CD8-positive, alpha-beta memory T cell (primary cell): ENCODE data around the gene HGD. TPM values are rescaled to one million over a fixed set of nuclear protein-coding genes. Genes with fewer than 3 reads are reported as not detected.
A peak's percentile ranks its signal among the peaks of the same experiment; 100 is the strongest.

ENCODE experiments used
- CTCF ChIA-PET: fragments of 350-600 bp; sonication (Branson Sonifier 250); formaldehyde crosslinking; loops from one replicate; lab custom pipeline; 2021; ENCODE audit warnings: antibody characterized with exemption; lab: Charles Lee
- POLR2A ChIA-PET: fragments of 350-600 bp; sonication (Branson Sonifier 250); formaldehyde crosslinking; loops from one replicate; lab custom pipeline; 2021; ENCODE audit warnings: antibody characterized with exemption; lab: Charles Lee
- DNase-seq, 5 donors: peaks; one replicate each; pipeline versions ENCODE4 v3.0.0 to v3.0.0-alpha.2; 2020 to 2022; ENCODE audit warnings: mixed read lengths in 1 of 5
- H3K27ac ChIP-seq: one replicate; pipeline ENCODE4 v1.7.0; 2013; ENCODE audit warnings: low read depth, mild to moderate bottlenecking, low read length, moderate library complexity
- H3K27me3 ChIP-seq: 2 replicates; pipeline ENCODE4 v1.7.0; 2013; ENCODE audit warnings: low read length, mild to moderate bottlenecking; ENCODE audit not compliant: insufficient read depth, poor library complexity, severe bottlenecking
- H3K36me3 ChIP-seq: 2 replicates; pipeline ENCODE4 v1.7.0; 2013; ENCODE audit warnings: mild to moderate bottlenecking, low read length, moderate library complexity; ENCODE audit not compliant: insufficient read depth
- H3K4me1 ChIP-seq: 2 replicates; pipeline ENCODE4 v1.7.0; 2013; ENCODE audit warnings: mild to moderate bottlenecking, low read length, moderate library complexity; ENCODE audit not compliant: insufficient read depth
- H3K4me3 ChIP-seq: 2 replicates; pipeline ENCODE4 v1.7.0; 2013; ENCODE audit warnings: mild to moderate bottlenecking, low read length
- H3K9me3 ChIP-seq: 2 replicates; pipeline ENCODE4 v1.7.0; 2013; ENCODE audit warnings: mild to moderate bottlenecking, low read length
- H3K27ac Mint-ChIP-seq, 8 donors: one replicate each; pipeline ENCODE4 v1.8.0; 2020 to 2021; ENCODE audit warnings: mixed read lengths in 8 of 8, mild to moderate bottlenecking in 6 of 8, inconsistent platforms in 3 of 8, moderate library complexity in 3 of 8
- H3K27me3 Mint-ChIP-seq, 2 donors: one replicate each; pipeline ENCODE4 v1.8.0; 2020 to 2021; ENCODE audit warnings: mixed read lengths in 2 of 2, mild to moderate bottlenecking in 1 of 2, moderate library complexity in 1 of 2
- H3K36me3 Mint-ChIP-seq, 3 donors: one replicate each; pipeline ENCODE4 v1.8.0; 2020 to 2021; ENCODE audit warnings: mixed read lengths in 3 of 3, inconsistent platforms in 1 of 3, mild to moderate bottlenecking in 1 of 3
- H3K4me1 Mint-ChIP-seq, 3 donors: one replicate each; pipeline ENCODE4 v1.8.0; 2020 to 2021; ENCODE audit warnings: mixed read lengths in 3 of 3, inconsistent platforms in 1 of 3, mild to moderate bottlenecking in 1 of 3
- H3K4me3 Mint-ChIP-seq, 7 donors: one replicate each; pipeline ENCODE4 v1.8.0; 2020 to 2021; ENCODE audit warnings: mixed read lengths in 7 of 7, mild to moderate bottlenecking in 6 of 7, moderate library complexity in 4 of 7, inconsistent platforms in 2 of 7
- H3K9me3 Mint-ChIP-seq, 5 donors: one replicate each; pipeline ENCODE4 v1.8.0; 2020 to 2022; ENCODE audit warnings: mixed read lengths in 5 of 5, mild to moderate bottlenecking in 3 of 5, moderate library complexity in 2 of 5, inconsistent platforms in 1 of 5
- polyA plus RNA-seq: library from polyadenylated mRNA; unstranded; fragments of 300-500 nt; fragmentation: Illumina TruSeq; gene quantifications from one replicate; pipeline ENCODE4 v1.2.3, GENCODE V29; 2021
- total RNA-seq, 2 experiments: library from RNA; stranded (reverse); gene quantifications; one replicate each; pipeline ENCODE4 v1.2.3, GENCODE V29; 2021

The HGD gene
- total and polyA plus RNA-seq, 3 experiments from 2014 or later, result 0.98 to 1.1 TPM; not detected in 1

- Mint-ChIP-seq H3K27me3 (no peaks in the 10 kb centered on the region), H3K4me3 (no peak overlapping the region), H3K9me3 (no peaks in the 10 kb centered on the region), H3K4me1 (no peaks in the 10 kb centered on the region), H3K36me3 (peaks cover 0 to 6% (median 4%) of the 10 kb centered on the region in 3 donors), H3K27ac (peak overlapping the region in 1 of 8 donors; percentile 43)
- CTCF ChIA-PET, result no interaction called here
- no peaks in the 10 kb centered on the region for H3K27me3 ChIP-seq
- H3K27ac ChIP-seq, result no peak overlapping the region
- POLR2A ChIA-PET, result no interaction called here
- H3K4me3 ChIP-seq, result no peak overlapping the region
- no peaks in the 10 kb centered on the region for H3K4me1 ChIP-seq
- no peak for DNase-seq
- H3K9me3 ChIP-seq, result no peaks in the 10 kb centered on the region
- H3K36me3 ChIP-seq, result no peaks in the 10 kb centered on the region
These were observed 29.0 kb downstream of the HGD start for GRCh38 chr3:120652896-120653545.

DNA sequence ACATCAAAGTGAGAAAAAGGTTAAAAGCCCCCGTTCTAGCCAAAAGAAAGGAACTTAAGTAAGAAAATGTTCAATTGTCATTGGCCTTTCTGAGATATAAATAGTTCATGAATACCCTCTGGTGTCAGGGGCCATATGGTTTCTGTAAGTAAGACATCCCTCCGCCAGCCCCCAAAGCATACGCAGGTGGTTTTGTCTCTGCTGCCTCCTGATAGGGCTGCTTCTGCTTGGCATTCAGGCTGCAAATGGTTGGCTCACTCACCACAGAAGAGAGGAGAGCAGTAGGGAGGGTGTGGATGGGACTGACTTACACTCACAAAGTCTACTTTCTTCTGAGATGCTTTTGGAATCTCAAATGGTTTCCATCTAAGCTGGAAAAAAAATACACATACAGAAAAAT lies 29.8 kb downstream of the HGD start:
- H3K27ac Mint-ChIP-seq, result no peak overlapping the region
- DNase-seq, result no peak
- ChIA-PET CTCF (no interaction called here), POLR2A (no interaction called here)
- peaks cover 0 to 7% (median 0%) of the 10 kb centered on the region in 3 donors for H3K36me3 Mint-ChIP-seq
- H3K9me3 Mint-ChIP-seq, result no peaks in the 10 kb centered on the region
- Histone ChIP-seq H3K9me3 (no peaks in the 10 kb centered on the region), H3K4me3 (no peak overlapping the region), H3K36me3 (no peaks in the 10 kb centered on the region), H3K4me1 (no peaks in the 10 kb centered on the region), H3K27me3 (no peaks in the 10 kb centered on the region), H3K27ac (no peak overlapping the region)
- no peaks in the 10 kb centered on the region for H3K27me3 Mint-ChIP-seq
- H3K4me1 Mint-ChIP-seq, result no peaks in the 10 kb centered on the region
- H3K4me3 Mint-ChIP-seq, result no peak overlapping the region

DNA sequence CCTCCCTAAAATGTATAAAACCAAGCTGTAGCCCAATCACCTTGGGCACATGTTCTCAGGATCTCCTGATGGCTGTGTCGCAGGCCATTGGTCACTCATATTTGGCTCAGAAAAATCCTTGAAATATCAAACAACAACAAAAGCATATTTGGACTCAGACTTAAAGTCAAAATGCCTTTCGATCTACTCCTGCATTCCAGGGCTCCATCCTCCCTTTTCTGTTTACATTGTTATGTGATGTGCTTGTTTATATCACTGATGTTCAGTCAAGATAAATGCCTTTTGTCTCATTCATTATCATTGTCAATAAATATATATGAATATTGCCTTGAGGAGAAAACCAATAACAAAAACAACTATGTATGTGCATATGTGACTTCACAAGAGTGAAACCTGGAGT lies 31.7 kb downstream of the HGD start:
- Histone ChIP-seq H3K4me1 (no peaks in the 10 kb centered on the region), H3K36me3 (no peaks in the 10 kb centered on the region), H3K27ac (no peak overlapping the region), H3K4me3 (no peak overlapping the region), H3K27me3 (no peaks in the 10 kb centered on the region), H3K9me3 (no peaks in the 10 kb centered on the region)
- H3K27me3 Mint-ChIP-seq, result no peaks in the 10 kb centered on the region
- H3K9me3 Mint-ChIP-seq, result no peaks in the 10 kb centered on the region
- POLR2A ChIA-PET, result no interaction called here
- CTCF ChIA-PET, result no interaction called here
- no peaks in the 10 kb centered on the region for H3K4me1 Mint-ChIP-seq
- no peak for DNase-seq
- no peak overlapping the region for H3K4me3 Mint-ChIP-seq
- peaks cover 0 to 4% (median 0%) of the 10 kb centered on the region in 3 donors for H3K36me3 Mint-ChIP-seq
- no peak overlapping the region for H3K27ac Mint-ChIP-seq

DNA sequence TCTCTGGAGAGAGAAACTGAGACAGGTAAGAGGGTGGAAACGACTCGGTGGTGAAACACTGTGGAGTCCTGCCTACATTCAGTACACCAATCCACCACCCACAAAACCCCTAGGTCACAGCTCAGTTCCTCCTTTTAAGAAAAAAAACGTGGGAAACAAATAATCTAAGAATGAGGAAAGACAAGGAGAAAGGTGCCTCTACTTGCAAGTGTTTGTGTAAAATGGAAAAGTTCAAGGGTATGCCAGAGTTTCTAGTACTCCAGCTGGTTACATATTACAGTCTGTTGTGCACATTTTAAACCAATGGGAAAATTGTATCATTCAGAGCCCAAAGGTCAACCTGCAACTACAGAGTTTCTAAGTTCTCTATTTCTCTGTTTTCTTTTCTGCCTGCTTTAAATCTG lies 32.2 kb downstream of the HGD start:
- POLR2A ChIA-PET, result no interaction called here
- no peaks in the 10 kb centered on the region for H3K9me3 ChIP-seq

GRCh38 chr3:120648290-120648689 lies 33.7 kb downstream of the HGD start:
- no peaks in the 10 kb centered on the region for H3K4me1 ChIP-seq
- H3K27me3 Mint-ChIP-seq, result no peaks in the 10 kb centered on the region
- no peaks in the 10 kb centered on the region for H3K9me3 ChIP-seq
- no peak overlapping the region for H3K4me3 ChIP-seq
- DNase-seq, result no peak
- ChIA-PET CTCF (interaction anchor here (1.1 kb wide), 1 partner anchor 52 kb away, joined by 4 read pairs; the partner anchor contains the start of gene NDUFB4), POLR2A (no interaction called here)
- H3K36me3 ChIP-seq, result no peaks in the 10 kb centered on the region
- no peak overlapping the region for H3K4me3 Mint-ChIP-seq
- no peaks in the 10 kb centered on the region for H3K9me3 Mint-ChIP-seq
- H3K4me1 Mint-ChIP-seq, result no peaks in the 10 kb centered on the region
- no peak overlapping the region for H3K27ac ChIP-seq
- peaks cover 0 to 4% (median 0%) of the 10 kb centered on the region in 3 donors for H3K36me3 Mint-ChIP-seq
- H3K27me3 ChIP-seq, result no peaks in the 10 kb centered on the region
- H3K27ac Mint-ChIP-seq, result no peak overlapping the region

More for the DNA sequence above, 32.2 kb downstream of the HGD start:
- Histone ChIP-seq H3K27ac (no peak overlapping the region), H3K4me1 (no peaks in the 10 kb centered on the region), H3K36me3 (no peaks in the 10 kb centered on the region), H3K27me3 (no peaks in the 10 kb centered on the region), H3K4me3 (no peak overlapping the region)
- no peak overlapping the region for H3K27ac Mint-ChIP-seq
- H3K27me3 Mint-ChIP-seq, result no peaks in the 10 kb centered on the region
- CTCF ChIA-PET, result no interaction called here
- no peak for DNase-seq
- no peak overlapping the region for H3K4me3 Mint-ChIP-seq
- peaks cover 0 to 4% (median 0%) of the 10 kb centered on the region in 3 donors for H3K36me3 Mint-ChIP-seq
- no peaks in the 10 kb centered on the region for H3K9me3 Mint-ChIP-seq
- no peaks in the 10 kb centered on the region for H3K4me1 Mint-ChIP-seq

DNA sequence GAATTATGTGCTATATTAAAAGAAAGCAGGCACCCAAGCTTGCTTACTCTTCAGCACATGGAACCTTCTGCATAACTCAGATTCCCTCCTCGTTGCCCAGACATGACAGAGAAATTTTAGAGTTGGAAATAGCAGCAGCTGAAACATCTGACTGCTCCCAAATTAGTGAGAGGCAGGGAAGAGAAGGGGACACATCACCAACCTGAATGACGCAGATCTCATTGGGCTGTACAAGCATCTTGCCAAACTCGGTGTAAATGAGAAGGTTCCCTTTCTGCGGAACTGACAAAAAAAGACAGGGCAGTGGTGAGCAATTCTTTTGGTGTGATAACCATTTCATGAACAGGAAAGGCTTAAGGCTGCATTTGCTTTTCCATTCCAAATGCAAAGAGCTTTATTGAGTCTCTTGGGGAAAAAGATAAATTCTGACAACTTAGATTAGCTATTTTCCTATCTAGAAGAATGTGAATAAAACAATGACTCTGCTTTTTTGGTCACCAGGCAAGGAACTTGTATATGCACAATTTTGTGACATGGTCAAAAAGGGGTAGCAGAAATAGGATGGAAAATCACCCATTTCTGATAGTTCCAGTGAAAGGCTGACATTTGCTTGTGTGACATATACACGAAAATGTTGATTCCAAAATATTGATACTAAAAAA lies 35.1 kb downstream of the HGD start:
- no peak overlapping the region for H3K27ac Mint-ChIP-seq
- H3K4me3 Mint-ChIP-seq, result no peak overlapping the region
- H3K36me3 Mint-ChIP-seq, result peaks cover 0 to 4% (median 0%) of the 10 kb centered on the region in 3 donors
- H3K9me3 Mint-ChIP-seq, result no peaks in the 10 kb centered on the region
- H3K4me1 Mint-ChIP-seq, result no peaks in the 10 kb centered on the region
- ChIA-PET POLR2A (no interaction called here), CTCF (no interaction called here)
- H3K9me3 ChIP-seq, result no peaks in the 10 kb centered on the region
- no peak for DNase-seq
- H3K4me3 ChIP-seq, result no peak overlapping the region
- H3K36me3 ChIP-seq, result no peaks in the 10 kb centered on the region
- no peaks in the 10 kb centered on the region for H3K4me1 ChIP-seq
- H3K27me3 Mint-ChIP-seq, result no peaks in the 10 kb centered on the region
- no peaks in the 10 kb centered on the region for H3K27me3 ChIP-seq
- H3K27ac ChIP-seq, result no peak overlapping the region

DNA sequence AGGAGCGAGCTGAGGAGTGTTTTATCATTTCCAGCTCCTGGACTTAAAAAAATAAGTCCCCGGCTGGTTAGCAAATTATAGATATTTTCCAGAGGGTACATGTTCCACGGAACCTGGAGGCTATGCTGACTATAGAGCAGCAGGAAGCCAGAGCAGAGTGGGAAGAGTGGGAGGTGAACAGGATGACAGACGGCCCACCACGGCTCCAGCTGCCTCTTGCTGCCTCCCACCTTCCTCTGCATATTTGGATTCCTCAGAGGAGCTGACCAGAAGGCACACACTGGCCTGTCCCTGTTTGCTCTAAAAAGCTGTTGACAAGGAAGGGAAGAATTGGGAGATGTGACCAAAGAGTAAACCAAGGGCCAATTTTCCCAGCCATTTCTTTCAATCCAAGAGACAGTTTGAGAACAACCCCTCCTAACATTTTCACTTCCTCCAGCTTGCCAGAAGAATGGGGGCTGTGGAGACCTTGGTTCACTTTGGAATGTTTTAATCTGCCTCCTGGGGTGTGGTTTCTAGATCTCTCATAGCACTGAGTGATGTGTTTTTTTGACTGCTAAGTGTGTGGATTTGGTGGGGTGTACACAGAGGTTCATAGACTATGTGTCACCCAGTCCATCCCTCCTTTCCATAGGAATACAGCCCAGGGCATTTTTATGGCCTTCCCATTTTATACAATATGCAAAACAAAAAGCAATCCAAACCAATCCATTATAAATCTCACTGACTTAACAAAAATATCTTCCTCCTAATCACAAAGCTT lies 36.8 kb downstream of the HGD start:
- CTCF ChIA-PET, result no interaction called here
- Histone ChIP-seq H3K4me3 (no peak overlapping the region), H3K36me3 (no peaks in the 10 kb centered on the region), H3K27ac (no peak overlapping the region), H3K27me3 (no peaks in the 10 kb centered on the region), H3K4me1 (no peaks in the 10 kb centered on the region), H3K9me3 (no peaks in the 10 kb centered on the region)
- POLR2A ChIA-PET, result no interaction called here
- no peak for DNase-seq
- Mint-ChIP-seq H3K36me3 (peaks cover 0 to 4% (median 0%) of the 10 kb centered on the region in 3 donors), H3K9me3 (no peaks in the 10 kb centered on the region), H3K27ac (peak overlapping the region in 1 of 8 donors; percentile 64), H3K27me3 (no peaks in the 10 kb centered on the region), H3K4me3 (no peak overlapping the region), H3K4me1 (peaks cover 1 to 4% (median 2%) of the 10 kb centered on the region in 3 donors)
